SU-DHL-6 (cell line): ENCODE measurements around the gene SLC22A23.

Experiments
- EZH2phosphoT487 ChIP-seq: fragments of 200-600 bp; sonication (generic), shearing (Covaris generic); conservative IDR thresholded peaks from 2 replicates; pipeline ENCODE4 v1.6.1; 2018; ENCODE audit warnings: mild to moderate bottlenecking, antibody characterized with exemption, low read length, moderate library complexity, mixed read lengths
- TF ChIP-seq, protein P1 (sequence below): fragments of 200-600 bp; sonication (generic); IDR thresholded peaks from one replicate; pipeline ENCODE4 v1.5.1; 2017; ENCODE audit warnings: antibody characterized with exemption, mild to moderate bottlenecking, low read length, moderate library complexity; ENCODE audit not compliant: insufficient read depth, poor library complexity, severe bottlenecking

DNA sequence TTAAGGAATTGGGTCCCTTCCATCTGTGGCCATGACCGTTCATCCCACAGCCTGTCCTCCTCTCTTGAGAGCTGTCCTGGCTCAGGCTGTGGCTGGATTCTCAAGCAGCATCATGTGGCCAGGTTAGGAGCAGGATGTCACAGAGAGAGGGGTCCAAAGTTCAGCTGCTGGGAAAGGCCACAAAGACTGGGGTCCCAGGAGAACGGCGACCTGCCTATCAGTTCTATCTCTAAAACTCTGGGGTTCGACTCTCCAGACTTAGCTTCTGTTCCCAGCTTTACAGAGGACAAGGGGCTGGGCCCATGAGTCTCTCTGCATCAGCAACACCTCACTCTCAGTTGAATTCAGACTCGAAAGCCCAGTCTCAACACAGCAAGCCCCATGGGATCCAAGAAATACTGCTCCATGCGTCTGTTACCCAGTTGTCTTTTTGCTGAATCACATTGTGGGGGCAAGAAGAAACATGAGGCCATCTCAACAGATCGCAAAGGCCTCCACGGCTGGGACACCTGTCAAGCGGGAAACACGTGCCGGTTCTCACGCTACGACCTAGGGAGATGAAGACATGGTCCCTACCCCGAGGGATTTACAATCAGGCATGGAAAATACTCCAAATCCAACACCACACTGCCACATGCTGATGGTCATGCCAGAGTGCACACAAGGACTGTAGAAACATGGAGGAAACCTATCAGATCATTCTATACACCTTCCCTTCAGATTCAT lies 95.4 kb downstream of the SLC22A23 start:
- TF ChIP-seq, protein P1, sequence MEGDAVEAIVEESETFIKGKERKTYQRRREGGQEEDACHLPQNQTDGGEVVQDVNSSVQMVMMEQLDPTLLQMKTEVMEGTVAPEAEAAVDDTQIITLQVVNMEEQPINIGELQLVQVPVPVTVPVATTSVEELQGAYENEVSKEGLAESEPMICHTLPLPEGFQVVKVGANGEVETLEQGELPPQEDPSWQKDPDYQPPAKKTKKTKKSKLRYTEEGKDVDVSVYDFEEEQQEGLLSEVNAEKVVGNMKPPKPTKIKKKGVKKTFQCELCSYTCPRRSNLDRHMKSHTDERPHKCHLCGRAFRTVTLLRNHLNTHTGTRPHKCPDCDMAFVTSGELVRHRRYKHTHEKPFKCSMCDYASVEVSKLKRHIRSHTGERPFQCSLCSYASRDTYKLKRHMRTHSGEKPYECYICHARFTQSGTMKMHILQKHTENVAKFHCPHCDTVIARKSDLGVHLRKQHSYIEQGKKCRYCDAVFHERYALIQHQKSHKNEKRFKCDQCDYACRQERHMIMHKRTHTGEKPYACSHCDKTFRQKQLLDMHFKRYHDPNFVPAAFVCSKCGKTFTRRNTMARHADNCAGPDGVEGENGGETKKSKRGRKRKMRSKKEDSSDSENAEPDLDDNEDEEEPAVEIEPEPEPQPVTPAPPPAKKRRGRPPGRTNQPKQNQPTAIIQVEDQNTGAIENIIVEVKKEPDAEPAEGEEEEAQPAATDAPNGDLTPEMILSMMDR = no peak
- no peak for TF ChIP-seq EZH2phosphoT487
